Stimulated activated CD4-positive, alpha-beta T cell treated with anti-CD3 and anti-CD28 coated beads, Interleukin-1b, Interleukin-23, amount 100 ng/mL, for 48 hours (primary cell): Measurements from ENCODE around the gene INHBA.

ENCODE experiments used
- DNase-seq: peaks from one replicate; pipeline ENCODE4 v3.0.0-alpha.2; 2020

The INHBA gene

DNA sequence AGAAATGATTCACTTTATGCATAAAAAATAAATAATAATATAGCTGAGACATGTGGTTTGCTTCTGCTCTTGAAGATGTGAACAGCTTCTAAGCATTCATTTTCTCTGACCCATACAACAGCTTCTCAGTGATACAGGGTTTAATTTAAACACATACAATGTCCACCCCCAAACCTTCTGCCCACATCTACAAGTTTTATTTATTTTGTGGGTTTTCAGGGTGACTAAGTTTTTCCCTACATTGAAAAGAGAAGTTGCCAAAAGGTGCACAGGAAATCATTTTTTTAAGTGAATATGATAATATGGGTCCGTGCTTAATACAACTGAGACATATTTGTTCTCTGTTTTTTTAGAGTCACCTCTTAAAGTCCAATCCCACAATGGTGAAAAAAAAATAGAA, 17.2 kb downstream of the INHBA start:
- DNase-seq: no peak

DNA sequence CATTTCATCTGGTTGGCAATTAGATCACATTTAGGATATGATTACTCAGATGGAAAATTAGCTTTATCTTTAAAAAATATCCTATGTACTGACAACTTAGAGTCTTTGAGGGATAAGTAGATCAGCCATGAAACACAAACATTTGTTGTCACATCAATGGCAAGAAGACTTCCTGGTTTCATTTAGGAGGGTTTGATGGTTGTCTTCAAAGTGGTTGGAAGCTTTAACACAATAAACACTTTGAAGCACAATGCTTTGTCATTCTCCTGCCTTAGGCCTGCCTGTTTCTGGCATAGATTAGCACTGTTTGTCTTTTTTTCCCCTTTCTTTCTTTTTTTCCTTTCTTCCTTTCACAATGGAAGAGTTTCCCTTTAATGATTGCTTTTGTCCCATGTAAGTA, 20.5 kb downstream of the INHBA start:
- no peak for DNase-seq

DNA sequence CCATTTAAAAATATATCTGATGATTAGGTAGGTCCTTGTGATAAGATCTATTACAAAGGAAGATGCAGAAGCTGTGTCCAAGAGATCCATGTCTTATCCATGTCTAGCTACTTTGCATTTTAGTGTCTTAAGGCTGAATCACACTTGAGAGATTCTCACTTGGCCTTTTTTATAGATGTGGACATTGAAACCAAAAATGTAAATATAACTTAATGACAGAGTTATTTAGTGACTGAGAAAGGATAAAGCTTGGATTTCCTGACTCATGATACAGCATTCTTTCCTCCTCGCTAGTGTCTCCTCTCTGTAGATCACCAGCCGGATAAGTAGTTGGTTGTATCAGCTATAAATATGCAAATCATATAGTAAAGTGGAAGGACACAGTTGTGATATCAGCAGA, 23.3 kb downstream of the INHBA start:
- no peak for DNase-seq

DNA sequence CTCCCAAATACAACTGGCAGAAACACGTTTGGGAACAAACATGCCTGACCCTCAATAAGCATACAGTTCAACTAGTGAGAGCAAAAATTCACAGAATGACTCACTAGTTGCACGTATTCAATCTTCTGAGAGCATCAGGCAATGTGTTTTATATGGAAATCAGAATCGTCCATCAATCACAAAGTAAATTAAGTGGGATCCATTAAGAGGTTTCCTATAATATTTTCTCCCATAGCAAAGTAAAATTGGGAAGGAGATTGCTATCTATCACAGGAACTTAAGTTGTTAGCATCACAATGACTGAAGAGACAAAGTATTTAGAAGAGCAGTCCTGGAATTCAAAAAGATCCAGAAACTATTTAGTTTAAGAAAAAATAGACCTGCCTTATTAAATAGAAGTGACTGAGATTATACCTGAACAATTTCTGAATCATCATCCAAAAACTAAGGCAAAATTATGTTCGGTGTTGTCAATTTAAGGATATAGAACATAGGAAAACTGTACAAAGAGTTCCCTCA, 28.3 kb downstream of the INHBA start:
- DNase-seq: no peak

DNA sequence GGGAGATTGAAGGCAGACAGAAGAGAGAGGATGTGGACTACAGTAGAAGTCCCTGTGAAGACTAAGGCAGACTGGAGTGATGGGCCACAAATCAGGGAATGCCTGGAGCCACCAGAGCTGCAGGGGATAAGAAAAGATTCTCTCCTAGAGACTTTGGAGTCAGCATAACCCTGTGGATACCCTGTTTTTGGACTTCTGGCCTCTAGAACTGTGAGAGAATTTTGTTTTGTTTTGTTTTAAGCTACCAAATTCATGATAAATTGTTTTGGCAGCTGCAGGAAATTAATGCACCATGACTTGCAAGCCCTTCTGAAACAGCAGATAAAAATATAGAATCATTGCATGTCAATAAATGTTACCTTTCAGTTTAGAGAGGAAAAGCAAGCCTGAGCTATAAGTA, 41.3 kb downstream of the INHBA start:
- no peak for DNase-seq

DNA sequence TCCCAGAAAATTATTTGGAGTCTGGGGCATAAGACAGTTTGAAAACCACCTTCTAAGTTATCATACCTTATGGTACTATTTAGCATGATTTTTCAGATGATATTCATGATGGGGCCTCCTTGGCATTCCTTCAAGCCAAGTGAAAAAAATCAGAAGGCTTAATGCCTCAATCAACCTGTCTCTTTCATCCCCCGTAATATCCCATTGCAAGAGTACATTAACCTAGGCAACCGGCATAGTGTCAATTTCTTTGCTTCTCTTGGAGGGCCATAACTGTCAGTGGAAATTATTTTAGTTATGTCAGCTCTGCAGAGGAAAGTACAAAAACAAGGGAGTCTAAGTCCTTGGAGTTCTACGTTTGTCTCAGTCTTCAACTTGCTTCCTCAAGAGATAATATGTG, 43.4 kb downstream of the INHBA start:
- DNase-seq: no peak

DNA sequence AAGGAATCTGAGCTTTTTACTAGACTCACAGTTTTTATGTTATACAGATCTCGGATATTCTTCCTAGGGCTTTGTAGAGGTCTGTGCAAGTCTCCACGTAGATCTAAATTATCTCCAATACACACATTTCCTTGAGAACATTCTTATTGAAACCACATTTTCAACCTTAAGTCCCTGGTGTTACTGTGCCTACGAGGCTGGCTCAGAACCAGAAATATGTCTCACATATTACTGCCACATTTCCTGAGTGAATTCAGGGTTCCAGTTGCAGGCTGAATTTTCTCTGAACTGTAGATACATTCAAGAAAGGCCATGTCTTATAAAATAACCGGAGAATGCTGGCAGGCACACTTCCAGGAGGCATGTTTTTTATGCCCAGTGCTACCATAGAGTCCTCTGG, 46.5 kb downstream of the INHBA start:
- DNase-seq: no peak

DNA sequence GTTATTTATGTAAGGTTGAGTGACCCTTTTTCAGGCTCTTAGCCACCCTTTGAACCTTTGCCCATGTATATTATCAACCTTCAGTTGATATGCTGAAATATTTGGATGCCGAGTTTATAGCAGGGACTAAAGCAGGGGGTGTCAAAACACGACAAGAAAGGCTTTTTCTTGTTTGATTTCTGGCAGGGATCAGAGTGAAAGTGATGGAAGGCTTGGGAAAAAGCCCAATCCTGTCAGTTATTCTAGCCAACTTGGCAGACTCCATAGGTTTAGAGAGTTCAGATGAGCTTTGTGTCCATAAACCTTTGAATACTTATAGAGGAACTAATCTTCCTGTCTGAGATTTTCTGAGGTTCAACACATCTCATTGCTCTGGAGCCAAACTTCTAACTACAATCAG, 47.5 kb downstream of the INHBA start:
- no peak for DNase-seq

DNA sequence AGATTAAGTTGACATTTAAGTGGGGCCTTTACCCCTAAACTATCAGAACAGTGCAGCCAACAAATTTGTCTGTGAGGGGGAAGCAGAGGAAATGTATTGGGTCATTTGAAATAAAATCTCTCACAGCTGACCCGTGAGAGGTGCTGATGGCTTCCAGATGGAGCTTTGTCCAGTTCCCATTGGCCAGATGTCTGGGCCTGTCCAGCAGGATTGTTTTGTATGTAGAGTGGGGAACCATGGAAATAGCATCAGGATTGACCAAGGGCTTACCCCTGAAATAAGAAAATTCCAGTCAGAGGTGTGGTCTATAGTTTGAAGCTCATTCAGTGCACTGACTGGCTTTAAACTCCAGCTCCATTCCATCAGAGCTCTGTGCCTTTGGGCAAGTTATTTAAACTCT, 50.6 kb downstream of the INHBA start:
- no peak for DNase-seq

DNA sequence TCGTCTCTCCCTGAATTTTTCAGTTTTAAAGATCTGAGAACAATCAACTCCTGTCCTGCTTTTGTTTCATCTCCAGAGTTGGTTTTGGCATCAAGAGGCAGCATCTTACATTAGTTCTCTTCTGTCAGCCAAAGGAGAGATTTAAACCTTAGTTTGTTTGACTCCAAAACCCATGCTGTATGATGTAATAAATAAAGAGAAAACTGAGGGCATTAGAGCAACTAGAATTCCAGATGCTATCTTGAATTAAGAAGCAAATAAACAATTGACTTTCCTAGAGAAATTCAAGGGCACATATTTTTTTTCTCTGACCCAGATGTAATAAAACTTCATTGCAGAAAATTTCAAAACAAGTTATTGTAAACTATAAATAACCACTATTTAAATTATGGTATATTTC, 54.4 kb downstream of the INHBA start:
- DNase-seq: no peak

DNA sequence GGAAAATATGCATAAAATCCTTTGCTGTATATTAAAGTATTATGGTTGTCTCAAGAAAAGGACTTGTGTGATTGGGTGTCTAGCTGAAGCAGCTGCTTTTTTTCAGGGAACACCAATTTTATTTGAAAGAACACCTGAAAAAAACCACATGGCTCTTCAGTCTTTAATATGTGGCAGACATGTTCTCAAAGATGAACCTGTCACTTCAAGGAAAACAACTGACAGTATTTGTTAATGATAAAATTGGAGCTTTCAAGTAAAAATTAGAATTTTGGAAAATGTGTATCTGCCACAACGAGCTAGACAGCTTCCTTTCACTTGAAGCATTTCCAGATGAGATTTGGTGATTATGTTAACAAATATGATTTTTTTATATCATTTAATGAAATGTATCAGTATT, 59.3 kb downstream of the INHBA start:
- no peak for DNase-seq

DNA sequence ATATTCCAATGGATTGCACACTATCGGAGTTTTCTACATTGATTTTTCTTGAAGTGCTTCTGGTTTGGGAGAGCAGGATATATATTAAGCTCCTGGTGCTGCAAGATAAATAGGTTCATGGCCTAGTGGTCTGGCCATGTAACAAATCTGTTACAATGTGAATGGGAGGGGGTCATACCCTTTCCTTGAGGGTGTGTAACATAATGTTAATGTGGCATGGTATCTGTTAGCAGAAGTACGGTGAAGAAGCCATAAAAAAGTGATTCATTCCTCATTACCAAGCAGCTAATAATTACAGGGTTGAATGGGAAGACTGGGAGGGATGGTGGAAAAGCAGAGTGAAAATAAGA, 61.2 kb downstream of the INHBA start:
- no peak for DNase-seq

DNA sequence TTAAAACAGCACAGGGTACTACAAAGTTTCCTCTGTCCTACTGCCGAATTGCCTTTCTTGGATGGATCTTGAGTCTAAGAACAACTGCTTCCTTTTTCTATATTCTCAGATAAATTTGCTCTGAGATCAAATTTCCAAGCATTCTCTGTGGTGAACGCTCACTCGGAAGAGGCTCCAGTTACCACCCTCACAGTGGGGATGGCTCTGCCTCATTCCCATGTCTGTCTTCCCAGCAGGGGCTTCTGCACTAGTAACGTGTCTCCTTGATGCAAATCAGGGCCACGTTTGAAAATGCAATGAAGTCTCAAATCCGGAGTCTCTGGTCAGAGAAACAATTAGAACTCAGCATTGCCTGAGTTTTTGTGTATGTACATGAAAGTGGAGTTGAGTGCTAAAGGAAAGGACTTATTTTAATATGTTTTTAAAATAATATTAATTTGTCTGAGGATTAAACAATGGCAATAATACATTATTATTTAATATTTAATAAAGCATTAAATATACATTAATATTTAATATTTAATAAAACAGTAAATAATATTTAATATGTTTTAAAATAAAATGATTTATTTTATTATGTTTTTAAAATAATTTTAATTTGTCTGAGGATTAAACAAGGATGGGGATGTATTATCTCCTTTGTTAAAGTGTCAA, 61.8 kb downstream of the INHBA start:
- DNase-seq: no peak

DNA sequence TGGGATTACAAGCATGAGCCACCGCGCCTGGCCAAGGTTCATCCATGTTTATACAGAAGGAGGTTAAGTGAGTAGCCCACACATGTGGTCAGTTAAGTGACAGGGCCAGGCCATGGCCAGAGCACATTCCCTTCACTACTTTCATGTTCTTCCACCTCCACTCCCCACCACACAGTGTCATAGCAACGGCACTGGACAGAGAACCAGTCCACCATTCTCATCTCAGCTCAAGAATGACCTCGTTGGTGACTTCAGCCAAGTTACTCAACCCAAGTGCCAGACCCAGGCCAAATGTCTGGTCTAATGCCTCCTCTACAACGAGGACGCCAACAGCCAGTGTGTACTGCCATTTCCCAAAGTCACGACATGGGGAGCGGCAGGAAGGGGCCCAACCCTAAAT, 62.4 kb downstream of the INHBA start:
- DNase-seq: no peak

DNA sequence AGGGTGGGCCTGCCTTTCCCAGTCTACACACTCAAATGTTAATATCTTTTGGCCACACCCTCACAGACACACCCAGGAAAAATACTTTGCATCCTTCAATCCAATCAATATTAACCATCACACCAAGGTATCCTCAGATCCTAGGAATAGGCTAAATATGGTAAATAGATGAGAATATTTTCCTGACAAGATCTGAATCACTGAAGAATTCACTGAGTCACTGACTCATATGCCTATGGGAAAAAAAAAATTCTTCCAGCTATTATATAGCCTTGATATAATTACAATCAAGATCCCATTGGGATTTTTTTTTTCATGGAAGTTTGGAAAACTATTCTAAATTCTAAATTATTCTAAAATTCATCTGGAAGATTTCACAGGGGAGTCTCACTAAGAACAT, 65.8 kb downstream of the INHBA start:
- DNase-seq: no peak
